Measurements from ENCODE around the gene PLEKHA7. TPM values are rescaled to one million over a fixed set of nuclear protein-coding genes. Genes with fewer than 3 reads are reported as not detected.

PLEKHA7 gene
- total RNA-seq, 1 experiment from 2014 or later = 8.9 TPM

DNA sequence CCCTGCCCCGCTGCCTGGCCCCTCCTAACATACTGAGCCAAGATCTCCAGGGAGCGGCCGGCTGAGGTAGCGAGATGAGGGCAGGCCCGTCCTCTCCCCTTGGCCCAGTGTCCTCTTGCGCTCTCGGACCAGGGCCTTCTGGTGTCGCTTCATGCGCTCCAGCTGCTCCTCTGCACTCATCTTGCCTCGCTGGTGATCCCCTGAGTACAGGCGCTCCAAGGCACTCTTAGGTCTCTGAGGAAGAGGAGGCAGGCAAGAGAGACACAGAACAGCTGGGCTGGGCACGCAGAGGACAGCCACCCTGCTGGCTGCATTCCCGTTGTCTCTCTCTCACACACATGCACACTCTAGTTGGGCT lies 225.2 kb downstream of the PLEKHA7 start:
- no peak for DNase-seq (ENCODE audit: low read depth)

- DNase-seq (ENCODE audit: low read depth) = peak; percentile 82
These were observed 225.8 kb downstream of the PLEKHA7 start for GRCh38 chr11:16788141-16789062.

- DNase-seq (ENCODE audit: low read depth) = no peak
These were observed 227.0 kb downstream of the PLEKHA7 start for GRCh38 chr11:16787035-16787742.

DNA sequence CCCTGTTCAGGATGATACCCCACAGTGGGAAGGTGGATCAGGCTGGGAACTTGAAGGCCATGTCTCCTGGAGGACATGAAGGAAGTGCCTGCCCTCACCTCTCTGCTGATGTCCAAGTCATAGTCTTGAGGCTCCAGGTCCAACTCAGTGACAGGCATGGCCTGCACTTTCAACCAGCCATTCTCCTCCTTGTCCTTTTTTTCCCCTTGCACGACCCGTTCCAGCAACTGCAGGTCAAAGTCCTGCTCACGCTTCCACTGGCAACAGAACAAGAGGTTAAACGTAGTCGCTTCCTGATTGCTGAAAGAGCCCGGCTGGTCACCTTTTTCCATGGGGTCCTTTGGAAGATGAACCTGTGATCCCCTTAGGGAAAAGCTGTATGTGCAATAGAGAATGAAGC lies 228.1 kb downstream of the PLEKHA7 start:
- DNase-seq (ENCODE audit: low read depth) = no peak

DNA sequence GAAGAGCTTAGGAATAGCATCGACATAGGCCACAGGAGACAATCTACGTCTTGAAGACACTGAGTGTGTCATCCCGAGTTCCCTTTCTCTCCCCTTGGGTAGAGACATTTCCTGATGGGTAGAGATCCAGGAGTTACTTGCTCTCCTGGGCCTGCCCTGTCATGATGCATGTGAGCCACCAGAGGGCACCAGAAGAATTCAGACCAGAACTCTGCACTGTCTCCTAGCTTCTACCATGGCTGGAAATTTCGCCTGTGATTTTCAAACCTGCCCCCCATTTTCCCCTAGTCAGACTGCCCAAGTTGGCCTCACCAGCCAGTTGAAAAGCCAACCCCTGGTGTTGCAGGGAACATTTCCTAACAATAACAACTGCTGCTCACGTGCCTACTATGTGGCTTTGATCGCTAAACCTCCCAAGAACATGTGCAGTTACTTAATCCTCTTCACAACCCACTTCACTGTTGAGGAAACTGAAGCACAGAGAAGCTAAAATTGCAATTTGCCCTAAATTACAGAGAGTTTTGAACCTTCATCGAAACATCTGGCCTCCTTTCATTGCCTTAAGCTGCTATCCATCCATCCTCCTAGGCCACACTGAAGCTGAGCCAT lies 228.6 kb downstream of the PLEKHA7 start:
- peak; percentile 65 for DNase-seq (ENCODE audit: low read depth)

DNA sequence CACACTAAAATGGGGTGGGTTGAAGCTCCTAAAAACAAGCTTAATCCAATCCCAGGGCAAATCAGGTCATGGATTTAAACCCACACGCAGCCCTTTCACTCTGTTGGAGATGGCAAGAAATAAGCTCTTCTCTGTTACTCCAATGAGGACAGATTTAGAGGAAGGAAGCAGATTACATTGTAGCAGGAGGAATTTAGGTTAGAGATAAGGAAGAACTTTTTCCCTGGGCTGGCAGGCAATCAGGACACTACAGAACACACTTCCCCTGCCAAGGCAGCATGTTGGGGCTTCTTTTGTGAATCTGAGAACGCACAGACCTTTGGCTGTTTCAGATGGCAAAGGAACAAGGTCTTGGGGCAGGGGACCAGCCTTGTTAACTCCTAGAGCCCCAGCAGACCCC lies 229.5 kb downstream of the PLEKHA7 start:
- no peak for DNase-seq (ENCODE audit: low read depth)

DNA sequence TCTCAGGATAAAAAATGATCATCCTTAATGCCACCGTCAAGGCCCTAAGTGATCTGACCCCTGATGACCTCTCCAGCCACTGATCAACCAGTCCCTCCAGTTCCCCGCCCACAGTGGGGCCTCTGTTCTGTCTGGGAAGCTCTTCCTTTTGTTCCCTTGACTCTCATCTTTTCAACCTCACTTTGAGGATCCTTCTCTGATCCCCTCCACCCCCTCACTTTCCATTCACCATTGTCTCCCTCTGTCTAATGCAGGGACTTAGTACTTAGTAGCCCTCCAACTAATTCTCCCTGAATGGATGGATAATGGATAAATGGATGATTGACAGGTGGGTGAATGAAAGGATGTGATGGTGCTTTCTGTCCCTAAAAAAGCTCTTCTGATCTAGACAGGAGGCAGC lies 230.1 kb downstream of the PLEKHA7 start:
- DNase-seq (ENCODE audit: low read depth) = no peak

DNA sequence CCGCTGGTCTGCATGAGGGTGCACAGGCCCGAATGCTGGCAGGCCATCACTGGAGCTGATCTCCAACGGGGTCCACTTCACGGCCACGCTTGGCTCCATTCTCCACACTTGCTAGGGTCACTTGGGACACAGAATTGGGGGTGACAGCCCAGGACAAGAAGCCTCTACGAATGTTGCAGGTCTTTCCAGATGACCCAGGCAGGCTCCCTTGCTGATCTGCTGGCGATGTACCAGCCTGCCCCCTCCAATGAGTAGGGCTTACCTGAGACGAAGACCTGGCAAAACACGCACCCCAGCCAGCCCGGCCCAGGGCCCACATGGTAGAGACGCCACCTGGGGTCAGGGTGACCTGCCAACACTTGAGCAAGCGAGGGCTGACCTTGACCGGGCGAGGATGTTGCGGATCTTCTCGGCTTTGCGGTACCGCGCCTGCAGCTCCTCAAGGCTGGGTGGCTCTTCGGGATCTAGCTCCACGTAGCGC lies 230.9 kb downstream of the PLEKHA7 start:
- no peak for DNase-seq (ENCODE audit: low read depth)

- DNase-seq (ENCODE audit: low read depth) = no peak
These were observed 232.0 kb downstream of the PLEKHA7 start for GRCh38 chr11:16781936-16782919.

DNA sequence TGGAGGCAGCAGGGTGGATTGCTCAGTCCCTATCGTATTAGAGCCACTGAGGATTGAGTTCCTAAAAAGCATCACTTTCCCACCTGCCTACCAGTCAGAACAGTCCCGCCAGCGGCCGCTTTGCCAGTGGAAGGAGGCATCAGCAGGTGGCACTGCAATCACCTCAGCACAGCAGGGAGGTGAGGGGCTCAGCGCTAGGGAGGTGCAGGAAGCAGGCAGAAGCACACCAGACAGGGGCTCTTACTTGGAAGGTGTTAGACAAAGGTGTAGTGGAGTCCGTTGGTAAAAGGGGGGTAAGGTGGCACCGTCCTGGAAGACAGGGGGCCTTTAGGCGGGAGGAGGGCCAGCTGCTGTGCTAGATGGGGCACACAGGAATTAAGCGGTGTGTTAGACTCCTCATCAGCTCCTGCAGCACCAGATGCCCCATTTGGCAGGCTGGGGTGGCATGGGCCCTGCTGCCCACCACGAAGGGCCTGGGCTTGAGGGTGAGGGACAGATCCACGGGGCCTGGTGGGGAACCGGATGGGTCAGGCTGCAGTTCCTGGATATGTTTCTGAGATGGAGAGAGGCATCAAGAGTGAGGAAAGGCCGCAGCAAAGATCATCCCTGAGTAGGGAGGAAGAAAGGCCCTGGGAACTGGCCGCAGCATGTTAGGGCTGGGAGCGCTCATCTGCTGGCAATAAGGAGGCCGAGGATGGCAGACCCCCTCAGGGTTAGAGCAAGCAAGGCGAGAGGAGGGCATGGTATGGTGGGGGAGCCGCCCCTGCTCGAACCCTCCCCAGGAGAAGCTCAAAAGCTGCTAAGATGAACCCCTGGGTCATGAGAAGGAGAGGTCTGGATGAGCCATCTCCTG lies 233.3 kb downstream of the PLEKHA7 start:
- DNase-seq (ENCODE audit: low read depth) = no peak

DNA sequence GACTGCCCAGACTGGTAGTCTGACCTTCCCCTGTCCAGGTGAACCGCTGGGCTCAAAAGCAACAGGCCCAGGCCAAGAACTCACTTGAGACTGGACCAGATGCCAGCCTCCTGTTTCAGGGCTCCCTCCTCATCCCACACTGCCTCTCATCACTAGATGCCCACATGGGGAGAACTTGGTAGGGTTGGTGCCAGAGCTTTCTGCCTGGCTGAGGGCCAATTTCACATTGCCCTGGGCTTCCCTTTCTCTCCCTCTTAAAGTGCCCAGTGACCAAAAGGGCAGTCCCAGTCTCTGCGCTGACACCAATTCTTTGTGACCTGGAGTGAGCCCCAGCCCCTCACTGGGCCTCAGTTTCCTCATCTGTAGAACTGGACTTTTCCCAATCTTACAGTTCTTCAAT lies 234.1 kb downstream of the PLEKHA7 start:
- no peak for DNase-seq (ENCODE audit: low read depth)

GRCh38 chr11:16779436-16779835 lies 234.8 kb downstream of the PLEKHA7 start:
- no peak for DNase-seq (ENCODE audit: low read depth)

GRCh38 chr11:16778876-16779275 lies 235.3 kb downstream of the PLEKHA7 start:
- no peak for DNase-seq (ENCODE audit: low read depth)

DNA sequence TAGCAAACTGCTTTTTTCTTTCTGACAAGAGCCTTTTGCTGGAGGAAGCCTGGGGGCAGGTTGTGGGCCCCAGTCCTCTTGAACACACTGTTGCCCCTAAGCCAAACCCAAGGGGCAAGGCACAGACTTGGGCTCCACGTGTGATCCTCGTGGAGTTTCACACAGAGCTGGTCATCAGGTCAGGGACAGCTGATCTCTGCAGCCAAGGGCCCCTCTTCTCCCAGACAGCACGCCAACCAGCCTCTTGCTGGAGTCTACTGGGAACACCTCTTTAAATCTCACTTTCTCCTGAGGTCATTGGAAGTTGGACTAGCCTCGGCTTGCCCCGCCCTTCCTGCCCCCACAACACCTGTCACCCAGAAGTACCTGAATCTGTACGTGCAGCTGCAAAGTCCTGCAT lies 235.9 kb downstream of the PLEKHA7 start:
- no peak for DNase-seq (ENCODE audit: low read depth)

DNA sequence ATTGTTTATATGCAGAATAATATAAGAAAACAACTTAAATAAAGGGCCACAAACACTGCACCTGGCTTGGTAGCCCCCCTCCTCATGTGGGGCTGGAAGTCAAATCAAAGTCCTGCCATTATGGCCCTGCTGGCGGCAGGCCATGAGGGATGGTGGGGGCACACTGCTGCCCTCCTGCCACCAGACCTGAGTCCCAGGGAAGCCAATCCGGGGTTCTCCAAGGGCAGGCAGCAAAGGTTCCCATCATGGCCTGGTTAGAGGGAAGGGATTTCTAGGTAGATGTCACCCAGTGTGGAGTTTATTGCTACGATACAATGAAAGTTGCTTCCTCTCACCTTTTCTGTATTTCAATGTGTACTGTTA lies 236.6 kb downstream of the PLEKHA7 start:
- no peak for DNase-seq (ENCODE audit: low read depth)

DNA sequence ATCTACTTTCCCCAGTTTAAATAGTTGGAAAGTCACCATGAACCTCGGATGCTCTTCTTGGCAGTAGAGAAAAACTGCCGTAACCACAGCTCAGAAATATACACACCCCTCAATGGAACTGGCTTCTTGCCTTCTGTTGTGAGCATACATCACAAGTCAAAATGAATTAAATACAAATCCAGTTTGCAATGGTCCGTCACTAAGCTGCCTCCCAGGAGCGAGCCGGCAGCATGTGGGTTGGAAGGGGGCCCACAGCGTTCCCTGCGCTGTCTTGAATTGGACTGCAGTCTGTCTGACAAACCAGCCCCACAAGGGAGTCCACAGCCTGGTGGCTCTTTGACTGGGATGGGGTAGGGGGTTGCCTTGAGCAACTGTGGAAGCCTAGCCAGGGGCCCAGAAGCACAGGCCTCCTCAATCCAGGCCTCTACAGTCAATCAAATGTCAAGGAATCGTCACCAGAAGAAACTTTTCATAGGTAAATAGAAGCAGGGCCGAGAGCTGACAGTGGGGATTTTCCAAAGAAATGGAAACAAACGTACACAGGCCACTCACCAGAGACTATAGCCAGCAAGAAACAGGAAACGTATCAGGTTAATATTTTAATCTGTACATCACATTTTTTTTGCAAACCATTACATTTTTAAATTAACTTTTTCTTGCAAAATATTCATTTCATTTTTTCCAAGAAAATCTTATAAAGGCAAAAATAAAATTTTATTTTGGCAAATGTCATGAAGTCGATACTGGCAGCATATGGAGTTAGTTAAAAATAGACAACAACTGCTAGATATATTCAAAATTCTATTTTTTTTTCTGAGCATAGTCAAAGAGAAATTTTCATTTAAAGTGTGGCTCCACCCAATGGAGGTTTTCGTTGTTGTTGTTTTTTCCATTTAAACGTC lies 237.3 kb downstream of the PLEKHA7 start:
- peak; percentile 48 for DNase-seq (ENCODE audit: low read depth)

DNA sequence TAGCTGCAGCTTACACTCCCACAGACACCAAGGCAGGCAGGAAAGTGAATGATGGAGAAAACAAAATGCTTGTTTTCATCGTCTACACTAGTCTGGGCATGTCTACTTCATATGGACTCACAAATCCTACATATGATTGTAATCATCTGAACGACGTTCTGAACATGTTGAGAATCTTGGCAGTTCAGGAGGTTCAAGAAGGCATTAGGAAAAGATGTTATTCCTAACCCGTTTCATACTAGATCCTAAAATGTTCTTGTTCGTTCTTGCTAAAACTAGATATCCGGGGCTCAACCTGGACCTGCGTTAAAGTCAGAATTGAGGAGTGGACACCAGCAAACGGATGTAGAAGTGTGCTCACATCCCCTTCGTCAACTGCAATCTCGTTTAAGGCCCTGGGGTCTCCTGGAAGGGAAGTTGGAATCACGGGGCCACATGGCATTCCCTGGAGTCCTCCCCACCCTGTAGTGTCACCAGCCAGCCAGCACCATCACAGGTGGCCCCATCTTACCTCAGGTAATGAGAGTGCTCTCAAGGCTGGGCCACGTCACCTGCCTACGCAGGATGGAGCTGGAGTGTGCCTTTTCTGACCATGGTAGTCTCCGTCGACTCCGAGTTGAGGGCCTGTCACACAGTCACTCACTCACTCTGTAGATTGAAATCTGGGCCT lies 238.5 kb downstream of the PLEKHA7 start:
- no peak for DNase-seq (ENCODE audit: low read depth)

DNA sequence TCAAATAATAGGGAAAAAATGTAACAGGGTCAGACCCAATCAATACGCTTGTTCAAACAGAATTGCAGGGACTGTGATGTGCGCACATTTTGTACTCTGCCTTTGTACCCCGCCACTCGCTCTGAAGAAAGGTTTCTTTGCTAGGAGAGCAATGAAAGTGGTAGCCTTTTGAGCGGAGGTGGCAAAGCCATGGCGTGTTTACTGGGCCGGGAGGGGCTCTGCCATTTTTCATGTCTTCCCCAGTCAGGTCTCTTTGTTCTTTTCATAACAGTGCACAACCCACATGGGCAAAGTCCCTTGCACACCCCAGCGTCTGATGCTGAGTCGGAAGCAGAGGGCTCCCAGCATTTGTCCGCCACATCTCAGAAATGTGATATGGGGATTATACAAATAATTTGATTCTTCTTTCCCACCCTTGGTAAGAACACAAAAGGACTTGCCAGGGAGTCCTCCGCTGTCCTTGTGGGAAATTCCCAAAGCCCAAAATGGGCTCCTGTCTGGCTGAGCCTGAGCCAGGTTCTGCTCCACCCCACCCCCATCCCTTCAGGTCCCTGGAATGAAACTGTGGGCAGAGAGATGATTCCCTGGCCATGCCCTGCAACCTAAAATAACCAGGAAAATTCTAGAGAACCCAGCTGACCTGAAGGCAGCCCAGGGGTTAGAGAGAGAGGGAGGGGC lies 239.1 kb downstream of the PLEKHA7 start:
- DNase-seq (ENCODE audit: low read depth) = no peak

Data from Daoy (cell line).